Forelimb muscle (tissue), 1 donor: Measurements from ENCODE around the gene IFT80. TPM values are rescaled to one million over a fixed set of nuclear protein-coding genes. Genes with fewer than 3 reads are reported as not detected.

Source experiments
- DNase-seq: peaks from one replicate; pipeline ENCODE4 v3.0.0-alpha.2; 2013; ENCODE audit warnings: low read depth
- polyA plus RNA-seq: library from polyadenylated mRNA; unstranded; fragments of 120-200 nt; gene quantifications from one replicate; pipeline ENCODE4 v1.2.1, GENCODE V29; 2013; ENCODE audit not compliant: insufficient read length

IFT80 gene
- polyA plus RNA-seq, 1 donor, result 26.4 TPM

DNA sequence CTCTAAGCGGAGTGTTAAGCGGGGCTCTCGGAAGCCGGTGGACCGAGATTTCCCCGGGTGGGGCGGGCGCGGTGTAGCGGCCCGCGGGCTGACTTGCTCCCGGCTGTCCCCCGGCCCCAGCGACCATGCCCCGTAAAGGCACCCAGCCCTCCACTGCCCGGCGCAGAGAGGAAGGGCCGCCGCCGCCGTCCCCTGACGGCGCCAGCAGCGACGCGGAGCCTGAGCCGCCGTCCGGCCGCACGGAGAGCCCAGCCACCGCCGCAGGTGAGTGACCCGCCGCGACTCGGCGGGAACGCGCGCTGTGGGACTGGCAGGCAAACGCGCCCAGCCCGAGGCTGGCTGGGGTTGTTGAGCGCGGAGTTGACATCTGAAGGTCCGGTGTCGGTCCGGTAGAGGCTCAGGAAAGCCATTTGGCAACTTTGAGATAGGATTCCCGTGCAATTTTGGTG lies 1.7 kb upstream of the IFT80 start:
- no peak for DNase-seq

DNA sequence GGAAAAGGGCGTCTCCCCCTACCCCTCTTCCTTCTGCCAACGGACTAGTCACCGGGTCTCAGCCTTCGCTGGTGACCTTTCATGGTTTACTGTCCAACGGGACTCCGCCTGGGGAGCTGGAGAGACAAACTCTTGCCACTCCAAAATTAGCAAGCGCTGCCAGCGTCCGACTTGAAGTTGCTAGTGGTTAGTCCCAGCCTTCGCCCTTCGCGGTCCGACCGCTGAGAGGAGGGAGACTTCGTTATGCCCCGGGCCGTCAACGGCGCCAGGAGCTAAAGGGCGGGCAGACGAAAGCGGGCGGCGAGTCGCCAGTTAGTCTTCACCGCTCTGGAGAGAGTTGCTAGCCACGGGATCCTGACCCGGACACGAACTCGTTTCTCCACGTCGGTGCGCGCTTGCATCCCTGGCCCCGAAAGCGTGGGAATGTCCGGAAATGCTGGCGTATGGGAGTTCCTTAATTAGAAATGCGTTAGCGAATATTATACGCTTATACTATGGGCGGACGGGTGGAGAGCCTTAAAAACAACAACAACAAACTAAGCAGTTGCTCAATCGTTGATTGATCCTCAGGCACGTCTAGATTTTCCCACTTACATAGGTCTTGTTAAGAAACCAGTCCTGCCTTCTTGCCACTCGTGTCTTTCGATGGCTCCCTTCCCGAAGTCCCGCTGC lies 1.1 kb upstream of the IFT80 start:
- DNase-seq, result no peak

DNA sequence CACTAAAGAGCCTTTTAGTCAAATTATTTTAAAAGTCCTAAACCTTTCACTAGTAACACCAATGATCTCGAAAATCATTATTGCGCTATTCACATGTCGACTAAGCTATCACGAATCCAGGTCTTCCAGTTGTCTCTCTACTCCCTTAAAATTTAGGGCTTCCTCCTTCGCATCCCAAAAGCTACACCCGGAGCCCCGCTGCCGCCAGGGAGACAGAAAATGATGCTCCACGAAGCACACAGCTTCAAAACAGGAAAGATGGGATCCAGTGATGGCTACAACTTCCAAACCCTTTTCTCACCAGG lies 253 bp downstream of the IFT80 start:
- DNase-seq, result no peak

GRCh38 chr3:160395297-160395696 lies 3.7 kb downstream of the IFT80 start:
- DNase-seq, result no peak

DNA sequence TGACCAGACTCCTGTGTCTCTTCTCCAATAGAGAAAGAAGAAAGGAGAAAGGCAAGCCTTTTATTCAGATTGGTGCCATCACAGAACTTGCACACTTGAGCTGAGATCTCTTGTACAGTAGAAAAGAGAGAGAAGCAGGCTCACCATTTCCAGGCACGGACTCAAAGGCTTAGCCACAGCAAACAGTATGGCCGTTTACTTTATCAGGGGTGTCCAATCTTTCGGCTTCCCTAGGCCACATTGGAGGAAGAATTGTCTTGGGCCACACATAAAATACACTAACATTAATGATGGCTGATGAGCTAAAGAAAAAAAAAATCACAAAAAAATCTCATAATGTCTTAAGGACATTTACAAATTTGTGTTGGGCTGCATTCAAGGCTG lies 5.0 kb downstream of the IFT80 start:
- DNase-seq, result no peak

DNA sequence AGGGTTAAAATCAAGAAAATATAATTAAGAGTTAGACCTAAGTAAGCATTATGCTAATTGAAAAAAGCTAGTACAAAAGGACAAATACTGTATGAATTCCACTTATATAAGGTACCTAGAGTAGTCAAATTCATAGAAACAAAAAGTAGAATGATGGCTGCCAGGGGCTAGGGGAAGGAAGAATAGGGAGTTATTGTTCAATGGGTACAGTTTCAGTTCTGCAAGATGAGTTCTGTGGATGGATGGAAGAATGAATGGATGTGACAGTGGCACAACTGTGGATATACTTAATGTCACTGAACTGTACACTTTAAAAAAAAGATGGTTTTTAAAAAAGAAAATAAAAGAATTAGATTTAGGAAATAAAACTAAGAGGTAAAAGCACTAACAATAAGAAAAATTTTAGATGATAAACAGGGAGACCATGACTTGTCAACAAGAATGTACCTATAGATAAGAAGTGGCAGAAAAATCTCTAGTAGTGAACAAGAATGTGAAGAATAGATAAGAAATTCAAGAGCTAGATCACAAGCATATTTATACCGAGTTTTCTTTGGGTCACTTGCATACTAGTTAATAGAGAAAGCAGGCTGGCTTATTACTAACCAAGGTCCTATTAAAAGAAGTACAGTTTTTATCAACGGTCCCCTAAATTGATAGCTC lies 5.5 kb downstream of the IFT80 start:
- no peak for DNase-seq

DNA sequence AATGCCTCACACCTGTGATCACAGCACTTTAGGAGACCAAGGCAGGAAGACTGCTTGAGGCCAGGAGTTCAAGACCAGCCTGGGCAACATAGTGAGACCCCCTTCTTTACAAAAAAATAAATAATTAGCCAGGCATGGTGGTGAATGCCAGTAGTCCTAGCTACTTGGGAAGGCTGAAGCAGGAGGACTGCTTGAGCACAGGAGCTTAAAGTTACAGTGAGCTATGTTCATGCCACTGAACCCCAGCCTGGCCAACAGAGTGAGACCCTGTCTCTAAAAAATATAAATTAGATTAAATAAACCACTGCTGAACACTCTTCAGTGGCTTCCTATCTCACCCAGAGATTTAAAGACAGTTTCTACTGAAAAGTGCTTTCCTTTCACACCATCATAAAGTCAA lies 6.2 kb downstream of the IFT80 start:
- no peak for DNase-seq

- DNase-seq, result no peak
Measured at GRCh38 chr3:160390565-160391138, 8.4 kb downstream of the IFT80 start.

- no peak for DNase-seq
Measured at GRCh38 chr3:160384639-160385318, 14.2 kb downstream of the IFT80 start.

DNA sequence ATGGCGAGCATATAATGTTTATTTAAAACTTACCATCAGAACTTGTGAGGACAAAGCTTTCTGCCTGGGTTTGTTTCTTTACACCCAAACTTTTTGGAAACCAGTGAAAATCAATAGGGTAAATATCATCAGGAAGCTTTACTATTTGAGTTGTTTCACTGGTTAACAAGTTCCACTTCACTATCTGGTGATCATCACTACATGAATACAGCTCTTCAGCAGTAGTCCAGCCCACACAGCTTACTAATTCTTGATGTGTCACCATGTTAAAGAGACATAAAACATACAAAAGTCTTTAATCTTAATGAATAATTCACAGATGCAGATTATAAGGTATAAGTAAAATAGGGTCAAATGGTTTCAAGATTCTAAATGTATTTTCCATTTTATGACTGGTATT lies 17.6 kb downstream of the IFT80 start:
- DNase-seq, result no peak

- DNase-seq, result no peak
Measured at GRCh38 chr3:160379628-160380214, 19.3 kb downstream of the IFT80 start.

DNA sequence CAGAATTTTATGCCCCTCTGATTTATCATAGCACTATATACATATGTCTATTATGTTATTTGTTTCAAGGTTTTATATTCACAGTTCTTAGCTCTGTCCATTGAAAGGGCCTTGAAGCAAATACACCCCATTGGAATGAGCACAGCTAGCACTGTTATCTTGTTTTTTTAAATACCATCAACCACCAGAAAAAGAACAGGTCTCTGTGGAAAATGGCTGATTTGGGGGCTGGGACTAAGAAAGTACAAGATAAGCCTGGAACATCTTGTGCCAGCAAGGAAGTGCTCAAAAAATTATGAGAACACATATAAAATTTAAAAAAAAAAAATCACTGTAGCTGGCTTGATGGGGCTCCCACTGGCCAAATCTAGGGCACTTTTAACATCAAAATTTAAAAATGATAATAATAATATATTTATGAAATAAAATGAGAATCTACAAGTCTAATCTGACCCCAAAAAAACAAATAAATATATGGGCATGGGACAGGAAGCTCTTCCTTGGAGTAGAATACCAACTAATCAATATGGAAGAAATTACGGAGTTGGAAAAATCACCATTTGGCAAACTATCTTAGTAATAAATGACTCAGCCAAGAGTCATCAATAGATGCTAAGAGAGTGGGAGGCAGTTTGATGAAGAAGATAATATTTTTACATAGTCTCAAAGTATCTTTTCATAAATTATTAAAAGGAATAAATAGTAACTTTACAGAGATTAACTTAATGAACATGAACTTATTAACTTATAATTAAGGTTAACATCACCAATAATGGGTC lies 20.5 kb downstream of the IFT80 start:
- DNase-seq, result no peak

GRCh38 chr3:160376681-160377080 lies 22.3 kb downstream of the IFT80 start:
- no peak for DNase-seq

- no peak for DNase-seq
Measured at GRCh38 chr3:160374925-160375324, 24.1 kb downstream of the IFT80 start.

- no peak for DNase-seq
Measured at GRCh38 chr3:160374472-160374871, 24.6 kb downstream of the IFT80 start.

DNA sequence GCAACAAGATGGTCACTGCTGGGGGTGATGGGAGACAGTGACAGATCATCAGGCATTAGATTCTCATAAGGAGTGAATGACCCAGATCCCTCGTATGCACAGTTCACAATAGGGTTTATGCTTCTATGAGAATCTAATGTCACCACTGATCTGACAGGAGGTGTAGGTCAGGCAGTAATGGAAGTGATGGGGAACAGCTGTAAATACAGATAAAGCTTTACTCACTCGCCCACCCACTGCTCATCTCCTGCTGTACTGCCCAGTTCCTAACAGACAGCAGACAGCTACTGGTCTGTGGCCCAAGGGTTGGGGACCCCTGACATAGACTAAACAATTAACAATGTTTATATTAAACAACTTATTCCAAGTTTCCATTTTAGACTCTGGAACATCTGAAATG lies 25.4 kb downstream of the IFT80 start:
- DNase-seq, result no peak

- DNase-seq, result no peak
Measured at GRCh38 chr3:160372780-160373179, 26.2 kb downstream of the IFT80 start.

GRCh38 chr3:160370987-160371857 lies 27.8 kb downstream of the IFT80 start:
- no peak for DNase-seq

- DNase-seq, result no peak
Measured at GRCh38 chr3:160369784-160370183, 29.2 kb downstream of the IFT80 start.

GRCh38 chr3:160368804-160369203 lies 30.2 kb downstream of the IFT80 start:
- DNase-seq, result no peak
